Measurements from ENCODE around the gene GUF1.

Gene GUF1

DNA sequence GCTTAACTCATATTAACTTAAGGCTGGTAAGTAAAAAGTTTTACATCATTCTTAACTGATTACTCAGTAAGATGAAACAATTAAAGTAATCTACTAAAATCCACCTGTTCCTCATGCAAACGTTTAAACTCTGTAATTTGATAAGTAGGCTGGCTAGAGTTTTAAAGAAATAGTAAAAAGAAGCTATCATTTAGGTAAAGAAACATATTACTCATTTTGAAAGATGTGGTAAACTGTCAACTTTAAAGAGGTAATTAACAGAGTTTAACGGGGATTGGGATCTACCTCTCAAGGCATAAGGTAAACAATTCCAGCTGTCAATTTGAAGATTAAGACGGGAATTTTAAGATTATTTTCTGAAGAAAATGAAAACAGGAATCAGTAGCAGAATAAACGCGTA lies 38.4 kb downstream of the GUF1 start:
- TF ChIP-seq CREB1 (IDR thresholded peaks at IDR 0.05; ENCODE audit: low read depth) (no peak), TEAD4 (IDR thresholded peaks at IDR 0.05) (no peak), CEBPB (IDR thresholded peaks at IDR 0.05) (no peak), ZBTB7A (IDR thresholded peaks at IDR 0.05; ENCODE audit: low read depth) (no peak), RAD21 (IDR thresholded peaks at IDR 0.05; ENCODE audit: low read depth) (no peak), YY1 (IDR thresholded peaks at IDR 0.05; ENCODE audit: low read depth) (no peak), NFIC (IDR thresholded peaks at IDR 0.05) (no peak), EGR1 (IDR thresholded peaks at IDR 0.05) (no peak), TAF1 (IDR thresholded peaks at IDR 0.05; ENCODE audit: low read depth) (no peak), TCF12 (IDR thresholded peaks at IDR 0.05; ENCODE audit: low read depth) (no peak), EP300 (IDR thresholded peaks at IDR 0.05; ENCODE audit: borderline replicate concordance) (no peak)
- TF ChIP-seq, protein P1, sequence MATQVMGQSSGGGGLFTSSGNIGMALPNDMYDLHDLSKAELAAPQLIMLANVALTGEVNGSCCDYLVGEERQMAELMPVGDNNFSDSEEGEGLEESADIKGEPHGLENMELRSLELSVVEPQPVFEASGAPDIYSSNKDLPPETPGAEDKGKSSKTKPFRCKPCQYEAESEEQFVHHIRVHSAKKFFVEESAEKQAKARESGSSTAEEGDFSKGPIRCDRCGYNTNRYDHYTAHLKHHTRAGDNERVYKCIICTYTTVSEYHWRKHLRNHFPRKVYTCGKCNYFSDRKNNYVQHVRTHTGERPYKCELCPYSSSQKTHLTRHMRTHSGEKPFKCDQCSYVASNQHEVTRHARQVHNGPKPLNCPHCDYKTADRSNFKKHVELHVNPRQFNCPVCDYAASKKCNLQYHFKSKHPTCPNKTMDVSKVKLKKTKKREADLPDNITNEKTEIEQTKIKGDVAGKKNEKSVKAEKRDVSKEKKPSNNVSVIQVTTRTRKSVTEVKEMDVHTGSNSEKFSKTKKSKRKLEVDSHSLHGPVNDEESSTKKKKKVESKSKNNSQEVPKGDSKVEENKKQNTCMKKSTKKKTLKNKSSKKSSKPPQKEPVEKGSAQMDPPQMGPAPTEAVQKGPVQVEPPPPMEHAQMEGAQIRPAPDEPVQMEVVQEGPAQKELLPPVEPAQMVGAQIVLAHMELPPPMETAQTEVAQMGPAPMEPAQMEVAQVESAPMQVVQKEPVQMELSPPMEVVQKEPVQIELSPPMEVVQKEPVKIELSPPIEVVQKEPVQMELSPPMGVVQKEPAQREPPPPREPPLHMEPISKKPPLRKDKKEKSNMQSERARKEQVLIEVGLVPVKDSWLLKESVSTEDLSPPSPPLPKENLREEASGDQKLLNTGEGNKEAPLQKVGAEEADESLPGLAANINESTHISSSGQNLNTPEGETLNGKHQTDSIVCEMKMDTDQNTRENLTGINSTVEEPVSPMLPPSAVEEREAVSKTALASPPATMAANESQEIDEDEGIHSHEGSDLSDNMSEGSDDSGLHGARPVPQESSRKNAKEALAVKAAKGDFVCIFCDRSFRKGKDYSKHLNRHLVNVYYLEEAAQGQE (IDR thresholded peaks at IDR 0.05; ENCODE audit: low read depth), result no peak
- TF ChIP-seq, protein P2, sequence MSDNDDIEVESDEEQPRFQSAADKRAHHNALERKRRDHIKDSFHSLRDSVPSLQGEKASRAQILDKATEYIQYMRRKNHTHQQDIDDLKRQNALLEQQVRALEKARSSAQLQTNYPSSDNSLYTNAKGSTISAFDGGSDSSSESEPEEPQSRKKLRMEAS (IDR thresholded peaks at IDR 0.05), result no peak
- TF ChIP-seq, protein P3, sequence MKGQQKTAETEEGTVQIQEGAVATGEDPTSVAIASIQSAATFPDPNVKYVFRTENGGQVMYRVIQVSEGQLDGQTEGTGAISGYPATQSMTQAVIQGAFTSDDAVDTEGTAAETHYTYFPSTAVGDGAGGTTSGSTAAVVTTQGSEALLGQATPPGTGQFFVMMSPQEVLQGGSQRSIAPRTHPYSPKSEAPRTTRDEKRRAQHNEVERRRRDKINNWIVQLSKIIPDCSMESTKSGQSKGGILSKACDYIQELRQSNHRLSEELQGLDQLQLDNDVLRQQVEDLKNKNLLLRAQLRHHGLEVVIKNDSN (IDR thresholded peaks at IDR 0.05), result no peak

DNA sequence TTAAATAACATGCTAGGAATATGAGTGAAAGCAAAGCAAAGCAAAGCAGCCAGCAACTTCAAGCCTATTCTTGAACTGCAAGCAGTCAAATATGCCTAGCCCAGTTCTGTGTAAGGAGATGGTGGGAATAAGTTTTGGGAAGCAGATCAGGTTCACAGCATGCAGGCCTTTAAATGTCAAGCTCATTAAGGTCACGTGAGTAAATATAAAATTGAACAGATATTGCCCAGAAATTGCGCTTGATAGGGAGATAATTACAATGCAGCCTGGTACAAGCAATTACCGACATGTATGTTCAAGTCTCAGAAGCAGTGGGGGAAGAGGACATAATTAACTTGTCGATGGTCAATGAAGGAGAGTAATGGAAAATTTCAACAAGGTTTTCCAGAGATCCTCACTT lies 42.2 kb downstream of the GUF1 start:
- TF ChIP-seq RAD21 (IDR thresholded peaks at IDR 0.05; ENCODE audit: low read depth), result no peak
- no peak for TF ChIP-seq TEAD4 (IDR thresholded peaks at IDR 0.05)

DNA sequence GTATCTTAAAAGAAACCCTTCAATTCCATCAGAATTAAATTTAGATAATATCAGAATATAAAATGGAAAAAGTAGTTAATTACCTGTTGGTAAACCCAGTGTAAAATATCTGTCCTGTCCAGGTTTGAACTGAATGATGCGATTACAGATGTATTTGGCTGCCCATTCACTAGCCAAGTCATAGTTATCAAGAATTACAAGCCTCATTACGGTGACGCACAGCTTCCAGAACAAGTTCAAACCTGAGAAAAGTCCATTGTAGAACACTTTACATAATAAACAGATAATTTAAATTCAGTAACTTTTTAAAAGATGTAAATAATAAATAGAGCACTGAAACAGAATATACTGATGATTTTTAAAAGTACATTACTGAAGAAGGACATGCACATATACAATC lies 43.8 kb downstream of the GUF1 start:
- TF ChIP-seq, protein P3 (IDR thresholded peaks at IDR 0.05), result no peak
- TF ChIP-seq EGR1 (IDR thresholded peaks at IDR 0.05) (no peak), TEAD4 (IDR thresholded peaks at IDR 0.05) (no peak), RAD21 (IDR thresholded peaks at IDR 0.05; ENCODE audit: low read depth) (no peak), TAF1 (IDR thresholded peaks at IDR 0.05; ENCODE audit: low read depth) (no peak), YY1 (IDR thresholded peaks at IDR 0.05; ENCODE audit: low read depth) (no peak), TCF12 (IDR thresholded peaks at IDR 0.05; ENCODE audit: low read depth) (no peak), CREB1 (IDR thresholded peaks at IDR 0.05; ENCODE audit: low read depth) (no peak), NFIC (IDR thresholded peaks at IDR 0.05) (no peak), CEBPB (IDR thresholded peaks at IDR 0.05) (no peak), EP300 (IDR thresholded peaks at IDR 0.05; ENCODE audit: borderline replicate concordance) (no peak), ZBTB7A (IDR thresholded peaks at IDR 0.05; ENCODE audit: low read depth) (no peak)
- TF ChIP-seq, protein P1 (IDR thresholded peaks at IDR 0.05; ENCODE audit: low read depth), result no peak
- TF ChIP-seq, protein P2 (IDR thresholded peaks at IDR 0.05), result no peak

DNA sequence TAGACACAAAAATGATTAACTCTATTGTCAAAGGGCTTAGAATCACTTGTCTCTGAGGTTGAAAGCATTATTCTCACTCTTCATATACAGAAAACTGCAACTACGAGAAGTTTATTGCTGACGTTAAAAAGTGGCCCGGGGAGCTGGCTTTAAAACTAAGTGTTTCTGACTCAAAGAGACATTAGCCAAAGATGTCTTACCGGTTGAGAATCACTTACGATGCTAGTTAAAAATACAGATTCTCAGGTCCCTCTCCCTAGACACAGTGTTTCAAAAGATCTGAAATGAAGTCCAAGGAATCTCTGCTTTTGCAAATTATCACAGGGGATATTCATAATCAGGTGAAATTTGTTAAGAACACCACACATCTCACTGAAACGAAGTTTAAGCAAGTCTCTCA lies 46.9 kb downstream of the GUF1 start:
- TF ChIP-seq CEBPB (IDR thresholded peaks at IDR 0.05), result no peak
- TF ChIP-seq RAD21 (IDR thresholded peaks at IDR 0.05; ENCODE audit: low read depth), result no peak
- TF ChIP-seq, protein P1 (IDR thresholded peaks at IDR 0.05; ENCODE audit: low read depth), result no peak
- no peak for TF ChIP-seq EGR1 (IDR thresholded peaks at IDR 0.05)
- no peak for TF ChIP-seq EP300 (IDR thresholded peaks at IDR 0.05; ENCODE audit: borderline replicate concordance)
- TF ChIP-seq CREB1 (IDR thresholded peaks at IDR 0.05; ENCODE audit: low read depth), result no peak
- TF ChIP-seq TEAD4 (IDR thresholded peaks at IDR 0.05), result no peak
- TF ChIP-seq, protein P3 (IDR thresholded peaks at IDR 0.05), result no peak
- TF ChIP-seq ZBTB7A (IDR thresholded peaks at IDR 0.05; ENCODE audit: low read depth), result no peak
- TF ChIP-seq, protein P2 (IDR thresholded peaks at IDR 0.05), result no peak
- no peak for TF ChIP-seq YY1 (IDR thresholded peaks at IDR 0.05; ENCODE audit: low read depth)
- TF ChIP-seq NFIC (IDR thresholded peaks at IDR 0.05), result no peak
- no peak for TF ChIP-seq TAF1 (IDR thresholded peaks at IDR 0.05; ENCODE audit: low read depth)
- TF ChIP-seq TCF12 (IDR thresholded peaks at IDR 0.05; ENCODE audit: low read depth), result no peak
- TF ChIP-seq FOXM1 (IDR thresholded peaks at IDR 0.05; ENCODE audit: borderline replicate concordance, low read depth), result no peak
